PC-9 (cell line): ENCODE data around the gene ZSWIM3.

ENCODE experiments used
- CTCF ChIP-seq: fragments of 200-600 bp; sonication (generic); conservative IDR thresholded peaks from 2 replicates; pipeline ENCODE4 v1.6.1; 2017; ENCODE audit warnings: mixed run types, antibody characterized with exemption, mild to moderate bottlenecking, moderate library complexity
- EZH2 ChIP-seq: fragments of 200-600 bp; sonication (generic); IDR thresholded peaks from 2 replicates; pipeline ENCODE4 v1.8.0; 2017; ENCODE audit warnings: antibody characterized with exemption, low read depth

- no peak for TF ChIP-seq CTCF
- TF ChIP-seq EZH2 = no peak
Observed at GRCh38 chr20:45828589-45828988, 28.8 kb upstream of the ZSWIM3 start.
